Activated CD4-positive, alpha-beta T cell treated with anti-CD3 and anti-CD28 coated beads, Interleukin-2, amount 10 ng/mL, durations not matched to agents 7 days and 5 days (primary cell): ENCODE measurements around the gene RRP9. TPM values are rescaled to one million over a fixed set of nuclear protein-coding genes. Genes with fewer than 3 reads are reported as not detected.
"Not testable (repeated sequence)": the region's sequence is repeated elsewhere in the genome, so short reads cannot be mapped to it uniquely, and the experiment has no call there.

ENCODE experiments used
- CTCF ChIA-PET: fragments of 350-600 bp; sonication (Branson Sonifier 250); formaldehyde crosslinking; loops from one replicate; lab custom pipeline; 2021; ENCODE audit warnings: antibody characterized with exemption; lab: Charles Lee
- POLR2A ChIA-PET: fragments of 350-600 bp; sonication (Branson Sonifier 250); formaldehyde crosslinking; loops from one replicate; lab custom pipeline; 2021; ENCODE audit warnings: antibody characterized with exemption; lab: Charles Lee
- DNase-seq: peaks from one replicate; pipeline ENCODE4 v3.0.0-alpha.2; 2020
- H3K27ac Mint-ChIP-seq: one replicate; pipeline ENCODE4 v1.8.0; 2021; ENCODE audit warnings: mild to moderate bottlenecking, moderate library complexity, mixed read lengths
- H3K27me3 Mint-ChIP-seq: one replicate; pipeline ENCODE4 v1.8.0; 2021; ENCODE audit warnings: mixed read lengths
- H3K36me3 Mint-ChIP-seq: one replicate; pipeline ENCODE4 v1.8.0; 2021; ENCODE audit warnings: low read depth, mixed read lengths
- H3K4me1 Mint-ChIP-seq: one replicate; pipeline ENCODE4 v1.8.0; 2021; ENCODE audit warnings: mixed read lengths
- H3K4me3 Mint-ChIP-seq: one replicate; pipeline ENCODE4 v1.8.0; 2021; ENCODE audit warnings: mild to moderate bottlenecking, moderate library complexity, mixed read lengths
- H3K9me3 Mint-ChIP-seq: one replicate; pipeline ENCODE4 v1.8.0; 2021; ENCODE audit warnings: mixed read lengths
- total RNA-seq, 2 experiments: library from RNA; stranded (reverse); gene quantifications; one replicate each; pipeline ENCODE4 v1.2.3, GENCODE V29; 2021

Gene RRP9
- total RNA-seq, 2 experiments from 2014 or later = 24.3 to 25.1 TPM

GRCh38 chr3:51931756-51932155 lies 9.9 kb downstream of the RRP9 start:
- ChIA-PET CTCF (interaction anchor here (3.1 kb wide), 1 partner anchor 11 kb away, joined by 9 read pairs; no protein-coding TSS in a partner anchor), POLR2A (no interaction called here)
- no peak for DNase-seq

GRCh38 chr3:51930439-51930838 lies 11.3 kb downstream of the RRP9 start:
- CTCF ChIA-PET = no interaction called here
- Mint-ChIP-seq H3K9me3 (no peaks in the 10 kb centered on the region), H3K27ac (no peak overlapping the region), H3K36me3 (peaks cover 6% of the 10 kb centered on the region), H3K4me1 (no peaks in the 10 kb centered on the region), H3K27me3 (no peaks in the 10 kb centered on the region), H3K4me3 (no peak overlapping the region)
- no peak for DNase-seq
- POLR2A ChIA-PET = no interaction called here

More at GRCh38 chr3:51931756-51932155, 9.9 kb downstream of the RRP9 start:
- Mint-ChIP-seq H3K27me3 (no peaks in the 10 kb centered on the region), H3K36me3 (peaks cover 9% of the 10 kb centered on the region), H3K4me1 (no peaks in the 10 kb centered on the region), H3K9me3 (no peaks in the 10 kb centered on the region), H3K4me3 (no peak overlapping the region), H3K27ac (peak overlapping the region; percentile 57)

GRCh38 chr3:51929420-51930003 lies 12.2 kb downstream of the RRP9 start:
- no peak overlapping the region for H3K4me3 Mint-ChIP-seq
- POLR2A ChIA-PET = no interaction called here

DNA sequence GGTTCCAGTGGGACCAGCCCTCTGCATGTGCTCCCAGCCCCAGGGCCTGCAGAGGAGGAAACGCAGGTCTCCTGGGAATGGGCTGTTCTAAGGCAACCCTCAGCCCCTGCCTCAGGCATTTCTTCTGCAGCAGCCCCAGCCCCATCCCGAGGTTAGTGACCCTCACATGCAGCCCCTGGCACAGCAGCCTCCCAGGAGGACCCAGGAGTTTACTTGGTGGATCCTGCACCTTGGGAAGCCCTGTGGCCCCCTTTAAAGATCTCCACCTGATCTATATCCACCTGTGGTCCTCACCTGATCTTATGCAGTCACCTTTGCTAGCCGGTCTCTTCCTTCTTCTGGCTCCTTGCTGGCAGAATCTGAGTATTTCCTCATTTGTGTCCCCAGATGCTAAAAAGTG lies 12.7 kb downstream of the RRP9 start:
- POLR2A ChIA-PET = not testable (repeated sequence)

More at GRCh38 chr3:51929420-51930003, 12.2 kb downstream of the RRP9 start:
- Mint-ChIP-seq H3K27ac (no peak overlapping the region), H3K36me3 (peaks cover 3% of the 10 kb centered on the region), H3K27me3 (no peaks in the 10 kb centered on the region), H3K9me3 (no peaks in the 10 kb centered on the region), H3K4me1 (no peaks in the 10 kb centered on the region)
- CTCF ChIA-PET = interaction anchor here (0.8 kb wide), 1 partner anchor 12 kb away, joined by 3 read pairs; the partner anchor contains the start of gene RRP9
- DNase-seq = no peak

DNA sequence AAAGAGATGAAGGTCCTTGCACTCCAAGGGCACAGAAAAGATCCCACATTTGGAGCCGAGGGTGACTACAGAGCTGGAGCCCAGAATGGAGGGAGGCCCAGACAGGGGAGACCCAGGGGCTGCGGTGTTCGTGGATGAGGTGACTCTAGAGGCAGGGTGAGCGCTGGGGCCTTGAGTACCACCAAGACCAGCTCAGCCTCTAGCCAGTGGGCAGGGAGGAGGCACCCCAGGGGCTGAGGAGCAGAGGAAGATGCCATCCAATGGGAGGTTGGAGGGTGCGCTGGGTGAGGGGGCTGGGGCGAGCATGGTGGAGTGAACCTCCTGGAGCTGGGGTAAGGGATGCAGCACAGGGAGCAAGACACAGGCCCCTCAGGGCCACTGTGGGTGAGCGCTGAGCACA lies 13.3 kb downstream of the RRP9 start:
- ChIA-PET CTCF (no interaction called here), POLR2A (no interaction called here)
- Mint-ChIP-seq H3K4me1 (no peaks in the 10 kb centered on the region), H3K36me3 (no peaks in the 10 kb centered on the region), H3K9me3 (no peaks in the 10 kb centered on the region), H3K4me3 (no peak overlapping the region), H3K27ac (no peak overlapping the region), H3K27me3 (peaks cover 2% of the 10 kb centered on the region)
- no peak for DNase-seq

More for the DNA sequence above, 12.7 kb downstream of the RRP9 start:
- CTCF ChIA-PET = interaction anchor here (0.8 kb wide), 1 partner anchor 13 kb away, joined by 3 read pairs; the partner anchor contains the start of gene RRP9
- not testable (repeated sequence) for H3K9me3 Mint-ChIP-seq, H3K27me3 Mint-ChIP-seq, H3K4me3 Mint-ChIP-seq, H3K36me3 Mint-ChIP-seq, H3K27ac Mint-ChIP-seq, H3K4me1 Mint-ChIP-seq, DNase-seq

DNA sequence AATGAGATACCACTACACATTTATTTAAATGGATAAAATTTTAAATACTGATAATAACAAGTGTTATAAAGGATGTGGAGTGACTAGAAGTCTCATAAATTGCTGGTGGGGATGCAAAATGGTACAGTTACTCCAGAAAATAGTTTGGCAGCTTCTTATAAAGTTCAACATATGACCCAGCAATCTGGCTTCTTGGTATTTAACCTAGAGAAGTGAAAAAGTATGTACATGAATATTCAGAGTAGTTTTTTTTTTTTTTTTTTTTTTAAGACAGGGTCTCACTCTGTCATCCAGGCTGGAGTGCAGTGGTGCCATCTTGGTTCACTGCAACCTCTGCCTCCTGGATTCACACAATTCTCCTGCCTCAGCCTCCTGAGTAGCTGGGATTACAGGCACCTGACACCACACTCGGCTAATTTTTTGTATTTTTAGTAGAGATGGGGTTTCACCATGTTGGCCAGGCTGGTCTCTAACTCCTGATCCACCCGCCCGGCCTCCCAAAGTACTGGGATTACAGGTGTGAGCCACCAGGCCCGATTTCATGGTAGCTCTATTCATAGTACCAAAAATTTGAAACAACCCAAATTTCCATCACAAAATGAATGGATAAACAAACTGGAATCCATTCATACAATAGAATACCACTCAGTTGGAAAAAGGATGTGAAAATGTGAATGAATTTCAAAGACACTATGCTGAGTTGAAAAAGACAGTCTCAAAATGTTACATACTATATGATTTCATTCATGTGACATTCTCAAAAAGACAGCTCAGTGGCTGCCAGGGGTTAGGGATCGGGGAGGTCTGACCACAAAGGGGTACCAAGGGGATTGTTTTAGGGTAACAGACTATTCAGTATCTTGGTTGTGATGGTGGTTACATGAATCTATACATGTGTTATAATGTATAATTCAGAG lies 14.4 kb downstream of the RRP9 start:
- no peaks in the 10 kb centered on the region for H3K4me1 Mint-ChIP-seq

GRCh38 chr3:51921081-51921578 lies 20.6 kb downstream of the RRP9 start:
- no peak overlapping the region for H3K27ac Mint-ChIP-seq
- ChIA-PET CTCF (interaction anchor here (0.5 kb wide), 1 partner anchor 52 kb away, joined by 3 read pairs; no protein-coding TSS in a partner anchor), POLR2A (no interaction called here)

More for the DNA sequence above, 14.4 kb downstream of the RRP9 start:
- CTCF ChIA-PET = no interaction called here
- H3K36me3 Mint-ChIP-seq = no peaks in the 10 kb centered on the region
- no peak overlapping the region for H3K27ac Mint-ChIP-seq
- peaks cover 2% of the 10 kb centered on the region for H3K27me3 Mint-ChIP-seq
- no peak overlapping the region for H3K4me3 Mint-ChIP-seq
- DNase-seq = no peak
- POLR2A ChIA-PET = no interaction called here
- H3K9me3 Mint-ChIP-seq = no peaks in the 10 kb centered on the region

DNA sequence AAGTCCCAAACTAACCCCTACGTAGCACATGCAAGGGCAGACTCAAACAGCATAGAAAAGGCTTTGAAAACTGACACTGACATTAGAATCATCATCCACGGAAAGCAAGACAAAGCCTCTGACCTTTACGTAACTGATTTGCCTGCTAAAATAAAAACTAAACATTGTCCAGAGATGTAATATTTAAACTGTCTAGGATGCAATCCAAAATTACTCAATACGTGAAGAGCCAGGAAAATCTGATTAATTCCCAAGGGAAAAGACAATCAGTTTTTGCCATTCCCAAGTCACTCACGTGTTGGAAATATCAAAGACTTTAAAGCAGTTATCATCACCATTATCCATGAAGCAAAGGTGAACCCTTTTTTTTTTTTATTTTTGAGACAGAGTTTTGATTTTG lies 25.3 kb downstream of the RRP9 start:
- no peak for DNase-seq
- ChIA-PET CTCF (no interaction called here), POLR2A (no interaction called here)
- no peaks in the 10 kb centered on the region for H3K4me1 Mint-ChIP-seq
- peaks cover 13% of the 10 kb centered on the region for H3K27me3 Mint-ChIP-seq
- H3K9me3 Mint-ChIP-seq = no peaks in the 10 kb centered on the region
- no peak overlapping the region for H3K27ac Mint-ChIP-seq
- no peak overlapping the region for H3K4me3 Mint-ChIP-seq
- no peaks in the 10 kb centered on the region for H3K36me3 Mint-ChIP-seq

More at GRCh38 chr3:51921081-51921578, 20.6 kb downstream of the RRP9 start:
- no peaks in the 10 kb centered on the region for H3K4me1 Mint-ChIP-seq
- no peak overlapping the region for H3K4me3 Mint-ChIP-seq
- DNase-seq = no peak
- no peaks in the 10 kb centered on the region for H3K36me3 Mint-ChIP-seq
- no peaks in the 10 kb centered on the region for H3K9me3 Mint-ChIP-seq
- H3K27me3 Mint-ChIP-seq = peaks cover 15% of the 10 kb centered on the region

DNA sequence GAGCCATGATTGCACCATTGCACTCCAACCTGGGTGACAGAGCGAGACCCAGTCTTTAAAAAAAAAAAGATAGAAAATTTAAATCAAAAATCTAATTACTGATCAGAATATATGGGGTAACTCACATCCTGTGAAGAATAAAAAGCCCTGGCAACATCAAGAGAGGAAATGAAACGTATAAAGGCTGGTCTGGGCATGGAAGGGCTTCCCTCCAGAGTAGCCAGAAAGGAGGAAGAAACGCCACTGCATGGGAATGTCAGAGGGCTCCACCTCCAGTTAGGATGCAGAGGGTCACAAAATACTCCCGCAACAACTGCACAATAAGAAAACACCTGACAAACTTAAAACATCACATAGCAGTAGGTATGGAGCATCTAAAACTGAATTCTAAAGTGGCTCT lies 33.7 kb downstream of the RRP9 start:
- peaks cover 15% of the 10 kb centered on the region for H3K9me3 Mint-ChIP-seq
- POLR2A ChIA-PET = no interaction called here

GRCh38 chr3:51904034-51904823 lies 37.5 kb downstream of the RRP9 start:
- no peak for DNase-seq
- POLR2A ChIA-PET = no interaction called here
- CTCF ChIA-PET = interaction anchor here (0.6 kb wide), 1 partner anchor 532 kb away, joined by 3 read pairs; no protein-coding TSS in a partner anchor
- H3K4me1 Mint-ChIP-seq = no peaks in the 10 kb centered on the region
- H3K27ac Mint-ChIP-seq = no peak overlapping the region
- no peaks in the 10 kb centered on the region for H3K36me3 Mint-ChIP-seq
- H3K4me3 Mint-ChIP-seq = no peak overlapping the region
- peaks cover 14% of the 10 kb centered on the region for H3K9me3 Mint-ChIP-seq
- H3K27me3 Mint-ChIP-seq = peaks cover 12% of the 10 kb centered on the region

More for the DNA sequence above, 33.7 kb downstream of the RRP9 start:
- H3K27ac Mint-ChIP-seq = no peak overlapping the region
- peaks cover 8% of the 10 kb centered on the region for H3K27me3 Mint-ChIP-seq
- no peaks in the 10 kb centered on the region for H3K36me3 Mint-ChIP-seq
- DNase-seq = no peak
- H3K4me3 Mint-ChIP-seq = no peak overlapping the region
- no peaks in the 10 kb centered on the region for H3K4me1 Mint-ChIP-seq
- CTCF ChIA-PET = interaction anchor here (0.6 kb wide), 1 partner anchor 816 kb away, joined by 3 read pairs; no protein-coding TSS in a partner anchor

GRCh38 chr3:51902361-51902760 lies 39.3 kb downstream of the RRP9 start:
- H3K4me3 Mint-ChIP-seq, POLR2A ChIA-PET, H3K36me3 Mint-ChIP-seq, H3K27ac Mint-ChIP-seq, H3K9me3 Mint-ChIP-seq, H3K4me1 Mint-ChIP-seq: not testable (repeated sequence)
- peak; percentile 9 for DNase-seq
- peaks cover 16% of the 10 kb centered on the region for H3K27me3 Mint-ChIP-seq
- CTCF ChIA-PET = interaction anchor here (0.6 kb wide), 1 partner anchor 375 kb away, joined by 3 read pairs; no protein-coding TSS in a partner anchor

DNA sequence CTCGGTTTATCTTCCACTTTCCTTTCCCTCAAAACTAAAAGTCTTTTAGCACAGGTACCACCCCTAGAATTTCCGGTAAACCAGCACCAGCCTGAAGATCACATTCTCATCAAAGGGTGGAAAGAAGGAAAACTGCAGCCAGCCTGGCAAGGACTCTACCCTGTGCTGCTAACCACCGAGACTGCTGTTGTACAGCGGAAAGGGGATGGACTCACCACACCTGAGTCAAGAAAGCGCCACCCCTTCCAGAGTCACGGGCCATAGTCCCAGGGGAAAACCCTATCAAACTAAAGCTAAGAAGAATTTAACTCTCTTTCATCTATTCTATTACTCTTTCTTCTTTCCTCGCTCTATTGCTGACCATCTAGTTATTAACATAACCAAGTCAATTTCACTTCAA lies 41.7 kb downstream of the RRP9 start:
- H3K4me1 Mint-ChIP-seq, DNase-seq, H3K27ac Mint-ChIP-seq, POLR2A ChIA-PET, H3K9me3 Mint-ChIP-seq, H3K36me3 Mint-ChIP-seq, CTCF ChIA-PET, H3K4me3 Mint-ChIP-seq: not testable (repeated sequence)
- H3K27me3 Mint-ChIP-seq = peaks cover 14% of the 10 kb centered on the region
